ENCODE measurements around the gene HRH1. TPM values are rescaled to one million over a fixed set of nuclear protein-coding genes. Genes with fewer than 3 reads are reported as not detected.

HRH1 gene
- total and polyA plus RNA-seq, 2 of the 13 experiments (the other 11 are each of a cell fraction or from before 2014, with no cell fraction given), result not detected

DNA sequence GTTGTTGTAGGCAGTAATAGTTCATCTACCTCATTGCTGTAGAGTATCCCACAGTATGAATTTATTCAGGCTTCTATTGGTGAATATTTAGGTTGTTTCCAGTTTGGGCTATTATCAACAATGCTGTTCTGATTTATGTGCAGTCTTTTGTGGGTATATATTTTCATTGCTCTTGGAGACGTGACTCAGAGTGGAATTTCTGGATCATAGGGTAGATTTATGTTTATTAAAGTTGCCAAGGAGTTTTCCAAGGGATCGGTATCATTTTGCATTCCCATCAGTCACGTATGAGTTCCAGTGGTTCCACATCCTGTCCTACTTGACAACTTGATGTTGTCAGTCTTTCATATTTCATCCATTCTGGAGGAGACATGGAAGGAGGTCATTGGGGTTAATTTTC, 8.4 kb upstream of the HRH1 start:
- in situ Hi-C loops (cut with HindIII; ENCODE audit: extremely low pct_ligation_motif_present, low pct_unique_long_range_greater_than_20kb), result no loop called here
- intact Hi-C loops (cut with micrococcal nuclease; ENCODE audit: unreplicated experiment), result no loop called here
- no peaks in the 10 kb centered on the region for H3K9me3 ChIP-seq (ENCODE audit: low read length)
- H4K20me1 ChIP-seq (ENCODE audit: insufficient read depth, low read length), result no peaks in the 10 kb centered on the region
- CTCF ChIA-PET (ENCODE audit: low intra/inter-chr PET ratio, low total read pairs), result no interaction called here
- no peaks in the 10 kb centered on the region for H3K79me2 ChIP-seq (ENCODE audit: insufficient read depth, low read length)
- H3K27ac ChIP-seq (ENCODE audit: extremely low read length, insufficient read depth, low read length), result no peak overlapping the region
- BruUV-seq (replicated peaks), result no TSS peak
- H3K4me2 ChIP-seq (ENCODE audit: low read depth, low read length), result no peak overlapping the region
- H3K4me1 ChIP-seq (ENCODE audit: insufficient read depth, low read length), result no peaks in the 10 kb centered on the region
- ATAC-seq, result no peak
- no peak for FAIRE-seq
- no peak overlapping the region for H3K9ac ChIP-seq (ENCODE audit: insufficient read depth, low read depth, low read length)
- 12% methylated on average over 3 of the region's 3 CpGs for WGBS (ENCODE audit: low lambda C conversion rate)
- H3K36me3 ChIP-seq (replicated peaks in 1 of 2; ENCODE audit: control insufficient read depth in 1 of 2, insufficient read depth in 2 of 2, low read length in 2 of 2), result no peaks in the 10 kb centered on the region
- no peak overlapping the region for H3K4me3 ChIP-seq (replicated peaks in 1 of 3; ENCODE audit: insufficient read depth in 1 of 3, low read depth in 2 of 3, low read length in 3 of 3)
- POLR2A ChIA-PET, result no interaction called here
- no peak overlapping the region for H2AFZ ChIP-seq (ENCODE audit: low read length)
- TF ChIP-seq RCOR2 (CRISPR knock-in tag; IDR thresholded peaks at IDR 0.05) (no peak), GMEB1 (CRISPR knock-in tag; IDR thresholded peaks at IDR 0.05; ENCODE audit: borderline replicate concordance) (no peak), NCOA1 (CRISPR knock-in tag; IDR thresholded peaks at IDR 0.05) (no peak), KMT2A (CRISPR knock-in tag; IDR thresholded peaks at IDR 0.05) (no peak)
- TF ChIP-seq, protein P1, sequence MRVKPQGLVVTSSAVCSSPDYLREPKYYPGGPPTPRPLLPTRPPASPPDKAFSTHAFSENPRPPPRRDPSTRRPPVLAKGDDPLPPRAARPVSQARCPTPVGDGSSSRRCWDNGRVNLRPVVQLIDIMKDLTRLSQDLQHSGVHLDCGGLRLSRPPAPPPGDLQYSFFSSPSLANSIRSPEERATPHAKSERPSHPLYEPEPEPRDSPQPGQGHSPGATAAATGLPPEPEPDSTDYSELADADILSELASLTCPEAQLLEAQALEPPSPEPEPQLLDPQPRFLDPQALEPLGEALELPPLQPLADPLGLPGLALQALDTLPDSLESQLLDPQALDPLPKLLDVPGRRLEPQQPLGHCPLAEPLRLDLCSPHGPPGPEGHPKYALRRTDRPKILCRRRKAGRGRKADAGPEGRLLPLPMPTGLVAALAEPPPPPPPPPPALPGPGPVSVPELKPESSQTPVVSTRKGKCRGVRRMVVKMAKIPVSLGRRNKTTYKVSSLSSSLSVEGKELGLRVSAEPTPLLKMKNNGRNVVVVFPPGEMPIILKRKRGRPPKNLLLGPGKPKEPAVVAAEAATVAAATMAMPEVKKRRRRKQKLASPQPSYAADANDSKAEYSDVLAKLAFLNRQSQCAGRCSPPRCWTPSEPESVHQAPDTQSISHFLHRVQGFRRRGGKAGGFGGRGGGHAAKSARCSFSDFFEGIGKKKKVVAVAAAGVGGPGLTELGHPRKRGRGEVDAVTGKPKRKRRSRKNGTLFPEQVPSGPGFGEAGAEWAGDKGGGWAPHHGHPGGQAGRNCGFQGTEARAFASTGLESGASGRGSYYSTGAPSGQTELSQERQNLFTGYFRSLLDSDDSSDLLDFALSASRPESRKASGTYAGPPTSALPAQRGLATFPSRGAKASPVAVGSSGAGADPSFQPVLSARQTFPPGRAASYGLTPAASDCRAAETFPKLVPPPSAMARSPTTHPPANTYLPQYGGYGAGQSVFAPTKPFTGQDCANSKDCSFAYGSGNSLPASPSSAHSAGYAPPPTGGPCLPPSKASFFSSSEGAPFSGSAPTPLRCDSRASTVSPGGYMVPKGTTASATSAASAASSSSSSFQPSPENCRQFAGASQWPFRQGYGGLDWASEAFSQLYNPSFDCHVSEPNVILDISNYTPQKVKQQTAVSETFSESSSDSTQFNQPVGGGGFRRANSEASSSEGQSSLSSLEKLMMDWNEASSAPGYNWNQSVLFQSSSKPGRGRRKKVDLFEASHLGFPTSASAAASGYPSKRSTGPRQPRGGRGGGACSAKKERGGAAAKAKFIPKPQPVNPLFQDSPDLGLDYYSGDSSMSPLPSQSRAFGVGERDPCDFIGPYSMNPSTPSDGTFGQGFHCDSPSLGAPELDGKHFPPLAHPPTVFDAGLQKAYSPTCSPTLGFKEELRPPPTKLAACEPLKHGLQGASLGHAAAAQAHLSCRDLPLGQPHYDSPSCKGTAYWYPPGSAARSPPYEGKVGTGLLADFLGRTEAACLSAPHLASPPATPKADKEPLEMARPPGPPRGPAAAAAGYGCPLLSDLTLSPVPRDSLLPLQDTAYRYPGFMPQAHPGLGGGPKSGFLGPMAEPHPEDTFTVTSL (CRISPR knock-in tag; IDR thresholded peaks at IDR 0.05; ENCODE audit: borderline replicate concordance), result no peak
- H3K27me3 ChIP-seq (ENCODE audit: control insufficient read depth in 1 of 2, insufficient read depth in 2 of 2, low read length in 2 of 2), result peaks cover 0 to 6% of the 10 kb centered on the region in 2 experiments; a peak in 3 of 5 replicates
- DNase-seq (ENCODE audit: low spot score), result no peak
